ENCODE results near the gene TRRAP. TPM values are rescaled to one million over a fixed set of nuclear protein-coding genes. Genes with fewer than 3 reads are reported as not detected.

The TRRAP gene
- polyA plus RNA-seq, 2 of the 4 experiments (the other 2 are of a cell fraction) = 12.2 to 22.1 TPM

Small RNA genes within 50 kb of the gene (small RNA-seq; reads per million reads assigned to genes)
- 0 to 18.1 (median 5.4) reads per million in 6 experiments for gene MIR3609

Other genes with a start within 250 kb of the TRRAP start
- gene TMEM130, start 8.5 kb upstream of the TRRAP start, polyA plus RNA-seq (2011; rRNA removed) = 0.25 and 0.67 TPM in 2 replicates
- gene TMEM130, start 8.5 kb upstream of the TRRAP start, polyA plus RNA-seq (2017; fragmentation: RNase III; extraction: RNeasy Plus Mini Kit Qiagen cat#74134 plus additional on column Dnase treatment) = 0.35 to 0.44 TPM (median 0.41 TPM) in 3 replicates